H1 (cell line): ENCODE results near the gene ITIH4. TPM values are rescaled to one million over a fixed set of nuclear protein-coding genes. Genes with fewer than 3 reads are reported as not detected.

Source experiments
- CTCF ChIA-PET: fragments of 300-600 bp; sonication (Branson Sonifier 250); formaldehyde crosslinking; loops from one replicate; lab custom pipeline; 2021; ENCODE audit not compliant: partially characterized antibody; lab: Charles Lee
- POLR2A ChIA-PET: fragments of 300-600 bp; sonication (Branson Sonifier 250); formaldehyde crosslinking; loops from one replicate; lab custom pipeline; 2021; ENCODE audit warnings: inconsistent platforms; ENCODE audit not compliant: partially characterized antibody; lab: Charles Lee
- DNase-seq, 2 experiments: peaks; one replicate each; pipeline versions ENCODE4 v3.0.0 to v3.0.0-alpha.2; 2010 to 2022; ENCODE audit warnings: low spot score in 2 of 2, low read depth in 1 of 2, mixed read lengths in 1 of 2
- FAIRE-seq: peaks from 2 replicates; lab custom pipeline; 2011; peaks lifted over from hg19 to GRCh38; lab: Jason Lieb, UNC
- H2AFZ ChIP-seq: 2 replicates; pipeline ENCODE4 v1.8.1; 2012; ENCODE audit warnings: low read length, inconsistent platforms
- H2AK5ac ChIP-seq: 2 replicates; pipeline ENCODE4 v1.6.1; 2013; ENCODE audit warnings: low read depth, low read length
- H2BK120ac ChIP-seq: replicated peaks from 2 replicates; pipeline ENCODE3; 2013; ENCODE audit warnings: low read depth, low read length, inconsistent platforms
- H2BK12ac ChIP-seq: 2 replicates; pipeline ENCODE4 v1.6.1; 2013; ENCODE audit warnings: low read depth, low read length
- H2BK15ac ChIP-seq: 2 replicates; pipeline ENCODE4 v1.6.1; 2013; ENCODE audit warnings: low read length
- H2BK20ac ChIP-seq: 2 replicates; pipeline ENCODE4 v1.6.1; 2013; ENCODE audit warnings: low read length
- H2BK5ac ChIP-seq: 2 replicates; pipeline ENCODE4 v1.6.1; 2013; ENCODE audit warnings: low read depth, low read length
- H3K14ac ChIP-seq: 2 replicates; pipeline ENCODE4 v1.6.1; 2013; ENCODE audit warnings: inconsistent platforms; ENCODE audit not compliant: insufficient read length
- H3K18ac ChIP-seq: 2 replicates; pipeline ENCODE4 v1.6.1; 2013; ENCODE audit warnings: low read length; ENCODE audit errors: extremely low read depth
- H3K23ac ChIP-seq: 2 replicates; pipeline ENCODE4 v1.6.1; 2013; ENCODE audit warnings: inconsistent platforms; ENCODE audit not compliant: insufficient read length
- H3K23me2 ChIP-seq: 2 replicates; pipeline ENCODE4 v1.6.1; 2013; ENCODE audit warnings: low read depth, low read length
- H3K27ac ChIP-seq: 2 replicates; pipeline ENCODE4 v1.6.1; 2011; ENCODE audit warnings: low read depth, low read length, inconsistent platforms
- H3K27me3 ChIP-seq, 4 experiments: replicated peaks in 1 of 4; 1 replicate in 1 of 4; 2 replicates in 3 of 4; pipeline versions ENCODE4 v1.6.1 to v1.8.1; 2011 to 2013; ENCODE audit warnings: low read length in 3 of 4, mild to moderate bottlenecking in 3 of 4, inconsistent platforms in 2 of 4, mixed read lengths in 2 of 4, moderate library complexity in 1 of 4; ENCODE audit not compliant: control insufficient read depth in 3 of 4, insufficient read depth in 3 of 4; ENCODE audit errors: extremely low read depth in 1 of 4
- H3K36me3 ChIP-seq, 4 experiments: 2 replicates each; pipeline versions ENCODE4 v1.6.1 to v1.8.1; 2011 to 2013; ENCODE audit warnings: mild to moderate bottlenecking in 4 of 4, low read length in 3 of 4, moderate library complexity in 2 of 4, control low read depth in 1 of 4, inconsistent platforms in 1 of 4; ENCODE audit not compliant: insufficient read depth in 4 of 4, control insufficient read depth in 2 of 4
- H3K4ac ChIP-seq: replicated peaks from 2 replicates; pipeline ENCODE3; 2013; ENCODE audit warnings: low read length, low read depth, mixed read lengths, inconsistent platforms; ENCODE audit not compliant: insufficient read length
- H3K4me1 ChIP-seq, 4 experiments: replicated peaks in 1 of 4; 1 replicate in 1 of 4; 2 replicates in 3 of 4; pipeline versions ENCODE4 v1.6.1 to v1.8.1; 2011 to 2013; ENCODE audit warnings: low read length in 3 of 4, inconsistent platforms in 2 of 4, mixed read lengths in 1 of 4; ENCODE audit not compliant: insufficient read depth in 4 of 4, control insufficient read depth in 3 of 4
- H3K4me2 ChIP-seq, 2 experiments: 2 replicates each; pipeline versions ENCODE4 v1.6.1 to v1.8.1; 2011 to 2013; ENCODE audit warnings: low read depth in 2 of 2, low read length in 2 of 2, control low read depth in 1 of 2, inconsistent platforms in 1 of 2, mild to moderate bottlenecking in 1 of 2; ENCODE audit not compliant: insufficient read depth in 1 of 2
- H3K4me3 ChIP-seq, 4 experiments: fragments of 200-600, 300-600 bp in 1 of 4; sonication (generic), shearing (Covaris generic), sonication (Bioruptor Twin) in 1 of 4; 2 replicates each; pipeline versions ENCODE4 v1.5.1 to v1.8.1; 2011 to 2016; ENCODE audit warnings: low read length in 4 of 4, low read depth in 3 of 4, control low read depth in 2 of 4, inconsistent platforms in 2 of 4, mild to moderate bottlenecking in 2 of 4, mixed read lengths in 1 of 4, moderate library complexity in 1 of 4; ENCODE audit not compliant: insufficient read depth in 2 of 4; ENCODE audit errors: extremely low read depth in 1 of 4
- H3K56ac ChIP-seq: replicated peaks from 2 replicates; pipeline ENCODE3; 2013; ENCODE audit warnings: low read depth, mild to moderate bottlenecking, mixed read lengths, low read length, inconsistent platforms; ENCODE audit not compliant: insufficient read length
- H3K79me1 ChIP-seq: 2 replicates; pipeline ENCODE4 v1.6.1; 2013; ENCODE audit warnings: low read depth, low read length, control low read depth
- H3K79me2 ChIP-seq, 2 experiments: 2 replicates each; pipeline versions ENCODE4 v1.6.1 to v1.8.1; 2012 to 2013; ENCODE audit warnings: low read length in 2 of 2, mild to moderate bottlenecking in 2 of 2, inconsistent platforms in 1 of 2; ENCODE audit not compliant: insufficient read depth in 2 of 2, control insufficient read depth in 1 of 2
- H3K9ac ChIP-seq, 4 experiments: replicated peaks in 1 of 4; 1 replicate in 1 of 4; 2 replicates in 3 of 4; pipeline versions ENCODE4 v1.6.1 to v1.8.1; 2011 to 2013; ENCODE audit warnings: low read depth in 3 of 4, low read length in 3 of 4, control low read depth in 2 of 4, mild to moderate bottlenecking in 2 of 4, moderate library complexity in 2 of 4, inconsistent platforms in 1 of 4; ENCODE audit errors: extremely low read depth in 1 of 4
- H3K9me3 ChIP-seq, 2 experiments: 2 replicates each; pipeline versions ENCODE4 v1.6.1 to v1.8.1; 2012 to 2013; ENCODE audit warnings: mild to moderate bottlenecking in 2 of 2, moderate library complexity in 2 of 2, control low read depth in 1 of 2, inconsistent platforms in 1 of 2, low read depth in 1 of 2, low read length in 1 of 2, mixed read lengths in 1 of 2; ENCODE audit not compliant: insufficient read depth in 2 of 2
- H4K20me1 ChIP-seq, 2 experiments: replicated peaks in 1 of 2; 2 replicates each; pipeline versions ENCODE3 to v1.8.1; 2011 to 2013; ENCODE audit warnings: inconsistent platforms in 2 of 2, low read length in 2 of 2, mild to moderate bottlenecking in 1 of 2; ENCODE audit not compliant: insufficient read depth in 2 of 2, control insufficient read depth in 1 of 2
- H4K5ac ChIP-seq: 2 replicates; pipeline ENCODE4 v1.6.1; 2013; ENCODE audit warnings: low read length, low read depth, mixed read lengths, inconsistent platforms; ENCODE audit not compliant: insufficient read length
- H4K8ac ChIP-seq: 2 replicates; pipeline ENCODE4 v1.8.0; 2013; ENCODE audit warnings: mild to moderate bottlenecking, moderate library complexity, low read length, inconsistent platforms; ENCODE audit not compliant: insufficient read depth; ENCODE audit errors: extremely low read depth
- H4K91ac ChIP-seq: replicated peaks from 2 replicates; pipeline ENCODE3; 2013; ENCODE audit warnings: low read length, mixed read lengths, inconsistent platforms; ENCODE audit not compliant: insufficient read length
- CHD1 ChIP-seq: IDR thresholded peaks from 2 replicates; pipeline ENCODE4 v1.6.1; 2012; ENCODE audit warnings: low read depth, low read length, improper control_type of control experiment
- CHD2 ChIP-seq: IDR thresholded peaks from 2 replicates; pipeline ENCODE4 v1.6.1; 2012; ENCODE audit warnings: low read length, improper control_type of control experiment
- EP300 ChIP-seq, 2 experiments: IDR thresholded peaks; 1 replicate in 1 of 2; 2 replicates in 1 of 2; pipeline ENCODE4 v1.6.1; 2011 to 2012; ENCODE audit warnings: low read depth in 2 of 2, low read length in 2 of 2, mild to moderate bottlenecking in 2 of 2, borderline replicate concordance in 1 of 2, inconsistent platforms in 1 of 2, moderate library complexity in 1 of 2
- EZH2 ChIP-seq: fragments of 200-600 bp; sonication (generic); IDR thresholded peaks from 2 replicates; pipeline ENCODE4 v1.7.1; 2012; ENCODE audit warnings: low read depth, mild to moderate bottlenecking, moderate library complexity, low read length, inconsistent platforms; ENCODE audit not compliant: severe bottlenecking
- MAFK ChIP-seq: IDR thresholded peaks from 2 replicates; pipeline ENCODE4 v1.6.1; 2012; ENCODE audit warnings: low read depth, mild to moderate bottlenecking, improper control_type of control experiment, low read length
- SIN3A ChIP-seq, 2 experiments: IDR thresholded peaks in 1 of 2; conservative IDR thresholded peaks in 1 of 2; 2 replicates each; pipeline ENCODE4 v1.6.1; 2011 to 2012; ENCODE audit warnings: low read length in 2 of 2, improper control_type of control experiment in 1 of 2, low read depth in 1 of 2, mild to moderate bottlenecking in 1 of 2
- SP1 ChIP-seq: IDR thresholded peaks from 2 replicates; pipeline ENCODE4 v1.6.1; 2011; ENCODE audit warnings: low read depth, low read length
- SUZ12 ChIP-seq: fragments of 200-600 bp; sonication (generic); IDR thresholded peaks from 2 replicates; pipeline ENCODE4 v1.6.1; 2012; ENCODE audit warnings: mild to moderate bottlenecking, inconsistent platforms, low read length, moderate library complexity, mixed read lengths
- TAF1 ChIP-seq: IDR thresholded peaks from 2 replicates; pipeline ENCODE4 v1.6.1; 2011; ENCODE audit warnings: mild to moderate bottlenecking, low read depth, low read length
- YY1 ChIP-seq: IDR thresholded peaks from 2 replicates; pipeline ENCODE4 v1.6.1; 2011; ENCODE audit warnings: low read depth, mild to moderate bottlenecking, low read length
- WGBS, 2 experiments: shearing (Covaris generic) in 1 of 2; methylation state at CpG; one replicate each; pipeline versions ENCODE4 v1.1.6 to v1.1.7; 2013 to 2015; ENCODE audit warnings: low lambda C conversion rate in 2 of 2, mixed read lengths in 2 of 2, inconsistent platforms in 1 of 2, low coverage in 1 of 2, missing lambda C conversion rate in 1 of 2; ENCODE audit not compliant: insufficient replicate concordance in 2 of 2, insufficient coverage in 1 of 2, insufficient read length in 1 of 2; ENCODE audit errors: extremely low coverage in 1 of 2, missing lambda C conversion rate in 1 of 2; 5-methylcytosine and 5-hydroxymethylcytosine counted together
- polyA plus RNA-seq, 7 experiments: library from polyadenylated mRNA; depleted of rRNA in 3 of 7; stranded (reverse) in 5 of 7; unstranded in 2 of 7; fragments of >200 nt in 5 of 7; fragments of 200-250 nt in 2 of 7; gene quantifications; 1 replicate in 5 of 7; 2 replicates in 1 of 7; 4 replicates in 1 of 7; pipeline versions ENCODE4 v1.2.1 to v1.2.3, GENCODE V29; 2011 to 2013; ENCODE audit warnings: missing spikeins in 2 of 7, mixed read lengths in 2 of 7
- total RNA-seq: library from RNA; stranded (reverse); fragmentation: NEBNext Ultra II Directional; extraction: Animal tissue kit (Norgen Biotek cat#: 25700); gene quantifications from 2 replicates; pipeline ENCODE4 v1.2.1, GENCODE V29; 2021
- TF ChIP-seq, protein P1 (sequence below): IDR thresholded peaks from 2 replicates; pipeline ENCODE4 v1.6.1; 2012; ENCODE audit warnings: inconsistent platforms
- TF ChIP-seq, protein P2 (sequence below): IDR thresholded peaks from 2 replicates; pipeline ENCODE4 v1.6.1; 2012; ENCODE audit warnings: low read length, inconsistent platforms

The ITIH4 gene
- total and polyA plus RNA-seq, 2 of the 8 experiments (the other 6 are each of a cell fraction or from before 2014, with no cell fraction given) = 3.4 to 3.7 TPM

DNA sequence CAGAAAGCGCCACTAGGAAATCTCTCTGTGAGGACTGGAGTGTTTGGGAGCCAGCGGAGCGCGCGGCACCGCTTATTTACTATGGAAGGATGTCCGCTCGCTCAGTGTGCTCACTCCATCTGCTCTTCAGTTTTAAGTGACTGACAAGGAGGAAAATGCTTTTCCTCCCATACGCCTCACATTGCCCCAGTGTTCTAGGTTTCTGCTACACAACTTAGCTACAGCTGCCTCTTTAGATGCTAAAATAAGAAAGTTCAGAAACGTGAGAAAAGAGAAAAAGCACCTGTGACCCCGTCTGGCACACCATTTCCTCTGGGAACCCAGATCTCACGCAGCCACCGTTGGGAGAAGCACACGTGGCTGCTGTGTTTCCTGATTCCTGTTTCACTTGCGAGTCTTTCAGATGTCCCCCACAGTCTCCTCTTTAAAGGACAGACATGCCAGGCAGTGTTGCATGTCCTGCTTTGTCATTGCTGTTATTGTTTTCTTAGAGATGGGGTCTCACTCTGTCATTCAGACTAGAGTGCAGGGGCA, 16.0 kb upstream of the ITIH4 start:
- Histone ChIP-seq H3K18ac (no peak overlapping the region), H3K9me3 (no peaks in the 10 kb centered on the region), H3K27ac (no peak overlapping the region), H4K8ac (no peak overlapping the region), H2AFZ (no peak overlapping the region), H2AK5ac (no peak overlapping the region), H3K23ac (no peak overlapping the region), H3K79me2 (no peaks in the 10 kb centered on the region), H3K79me1 (no peaks in the 10 kb centered on the region; the same call in 1 of the 2 replicates), H3K4me3 (no peak overlapping the region), H3K23me2 (no peaks in the 10 kb centered on the region), H2BK5ac (no peak overlapping the region), H3K56ac (no peak overlapping the region), H3K9ac (no peak overlapping the region), H2BK120ac (no peak overlapping the region), H2BK12ac (no peak overlapping the region), H3K27me3 (no peaks in the 10 kb centered on the region), H4K91ac (no peak overlapping the region), H3K4ac (no peak overlapping the region), H3K4me2 (no peak overlapping the region), H4K20me1 (peaks cover 2 to 3% of the 10 kb centered on the region in 2 experiments), H4K5ac (no peak overlapping the region), H3K36me3 (peaks cover 3 to 12% (median 10%) of the 10 kb centered on the region in 4 experiments; a peak in 7 of 8 replicates), H2BK15ac (no peak overlapping the region), H3K14ac (no peak overlapping the region), H3K4me1 (no peaks in the 10 kb centered on the region), H2BK20ac (no peak overlapping the region)
- DNase-seq (no peak), FAIRE-seq (no peak)
- 82% methylated on average over 15 of the region's 15 CpGs; no CpG with 5 or more reads in 1 of the 2 experiments for WGBS, 2 experiments
- ChIA-PET CTCF (interaction anchor here (0.6 to 4.2 kb wide), 13 partner anchors 10 to 241 kb away, joined by 3 to 46 read pairs (median 5); partner anchors contain the start of gene MUSTN1), POLR2A (no interaction called here)
- TF ChIP-seq CHD1 (no peak), YY1 (no peak), MAFK (no peak), SIN3A (conservative IDR thresholded peaks at IDR 0.05 in 1 of 2, IDR thresholded peaks at IDR 0.05 in 1 of 2; ENCODE audit: low read depth in 1 of 2, low read length in 2 of 2) (no peak), CHD2 (no peak), EP300 (IDR thresholded peaks at IDR 0.05; ENCODE audit: borderline replicate concordance in 1 of 2, low read depth in 2 of 2, low read length in 2 of 2) (no peak), EZH2 (no peak), TAF1 (no peak), SP1 (no peak), SUZ12 (no peak)
- TF ChIP-seq, protein P1, sequence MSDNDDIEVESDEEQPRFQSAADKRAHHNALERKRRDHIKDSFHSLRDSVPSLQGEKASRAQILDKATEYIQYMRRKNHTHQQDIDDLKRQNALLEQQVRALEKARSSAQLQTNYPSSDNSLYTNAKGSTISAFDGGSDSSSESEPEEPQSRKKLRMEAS = no peak
- TF ChIP-seq, protein P2, sequence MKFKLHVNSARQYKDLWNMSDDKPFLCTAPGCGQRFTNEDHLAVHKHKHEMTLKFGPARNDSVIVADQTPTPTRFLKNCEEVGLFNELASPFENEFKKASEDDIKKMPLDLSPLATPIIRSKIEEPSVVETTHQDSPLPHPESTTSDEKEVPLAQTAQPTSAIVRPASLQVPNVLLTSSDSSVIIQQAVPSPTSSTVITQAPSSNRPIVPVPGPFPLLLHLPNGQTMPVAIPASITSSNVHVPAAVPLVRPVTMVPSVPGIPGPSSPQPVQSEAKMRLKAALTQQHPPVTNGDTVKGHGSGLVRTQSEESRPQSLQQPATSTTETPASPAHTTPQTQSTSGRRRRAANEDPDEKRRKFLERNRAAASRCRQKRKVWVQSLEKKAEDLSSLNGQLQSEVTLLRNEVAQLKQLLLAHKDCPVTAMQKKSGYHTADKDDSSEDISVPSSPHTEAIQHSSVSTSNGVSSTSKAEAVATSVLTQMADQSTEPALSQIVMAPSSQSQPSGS = no peak
